HepG2 (cell line): ENCODE data around the gene TRPC3. TPM values are rescaled to one million over a fixed set of nuclear protein-coding genes. Genes with fewer than 3 reads are reported as not detected.
A peak's percentile ranks its signal among the peaks of the same experiment; 100 is the strongest.

ENCODE experiments used
- ATF5 ChIP-seq: sonication (generic); formaldehyde crosslinking; IDR thresholded peaks from 2 replicates; pipeline ENCODE4 v1.4.0; 2020; ENCODE audit warnings: mild to moderate bottlenecking, low read depth, missing genetic modification reagents
- CERS6 ChIP-seq: sonication (generic); formaldehyde crosslinking; IDR thresholded peaks from 2 replicates; pipeline ENCODE4 v1.5.0; 2020; ENCODE audit warnings: missing genetic modification reagents
- MEIS2 ChIP-seq: sonication (generic); formaldehyde crosslinking; IDR thresholded peaks from 2 replicates; pipeline ENCODE4 v1.9.0; 2021; ENCODE audit warnings: mild to moderate bottlenecking, missing genetic modification reagents
- NONO ChIP-seq, 2 experiments: fragments of 450-650 bp in 1 of 2; sonication (generic) in 1 of 2; formaldehyde crosslinking in 1 of 2; IDR thresholded peaks in 1 of 2; conservative IDR thresholded peaks in 1 of 2; 2 replicates each; pipeline versions ENCODE4 v1.6.1 to v1.8.0; 2017 to 2022; ENCODE audit warnings: mild to moderate bottlenecking in 1 of 2, missing genetic modification reagents in 1 of 2, moderate library complexity in 1 of 2
- NRL ChIP-seq: sonication (generic); formaldehyde crosslinking; IDR thresholded peaks from 2 replicates; pipeline ENCODE4 v1.5.0; 2020; ENCODE audit warnings: missing genetic modification reagents, mild to moderate bottlenecking, moderate library complexity, borderline replicate concordance
- SNAI1 ChIP-seq: sonication (generic); formaldehyde crosslinking; IDR thresholded peaks from 2 replicates; pipeline ENCODE4 v1.5.0; 2020; ENCODE audit warnings: mild to moderate bottlenecking, missing genetic modification reagents, borderline replicate concordance
- THRA ChIP-seq: sonication (generic); formaldehyde crosslinking; IDR thresholded peaks from 2 replicates; pipeline ENCODE4 v1.4.0; 2020; ENCODE audit warnings: missing genetic modification reagents, borderline replicate concordance
- ZFX ChIP-seq: sonication (generic); formaldehyde crosslinking; IDR thresholded peaks from 2 replicates; pipeline ENCODE4 v1.4.0; 2020; ENCODE audit warnings: mild to moderate bottlenecking, low read depth, missing genetic modification reagents, moderate library complexity
- ZNF260 ChIP-seq: sonication (generic); formaldehyde crosslinking; IDR thresholded peaks from 2 replicates; pipeline ENCODE4 v1.4.0; 2020; ENCODE audit warnings: missing genetic modification reagents, low read depth, mild to moderate bottlenecking, borderline replicate concordance
- ZNF280B ChIP-seq: sonication (generic); formaldehyde crosslinking; IDR thresholded peaks from 2 replicates; pipeline ENCODE4 v1.5.0; 2020; ENCODE audit warnings: missing genetic modification reagents, mild to moderate bottlenecking, borderline replicate concordance
- ZNF501 ChIP-seq: sonication (generic); formaldehyde crosslinking; IDR thresholded peaks from 2 replicates; pipeline ENCODE4 v1.5.1; 2020; ENCODE audit warnings: mild to moderate bottlenecking, moderate library complexity, missing genetic modification reagents
- ZNF512B ChIP-seq: sonication (generic); formaldehyde crosslinking; IDR thresholded peaks from 2 replicates; pipeline ENCODE4 v1.5.1; 2020; ENCODE audit warnings: missing genetic modification reagents, mild to moderate bottlenecking, borderline replicate concordance
- ZNF543 ChIP-seq: sonication (generic); formaldehyde crosslinking; IDR thresholded peaks from 2 replicates; pipeline ENCODE4 v1.4.0; 2020; ENCODE audit warnings: mild to moderate bottlenecking, missing genetic modification reagents
- ZNF652 ChIP-seq: IDR thresholded peaks from 2 replicates; pipeline ENCODE4 v1.6.1; 2016; ENCODE audit warnings: low read depth, borderline replicate concordance
- ZSCAN30 ChIP-seq: sonication (generic); formaldehyde crosslinking; IDR thresholded peaks from 2 replicates; pipeline ENCODE4 v1.5.0; 2020; ENCODE audit warnings: mild to moderate bottlenecking, missing genetic modification reagents
- ZXDC ChIP-seq: sonication (generic); formaldehyde crosslinking; IDR thresholded peaks from 2 replicates; pipeline ENCODE4 v1.5.0; 2020; ENCODE audit warnings: mild to moderate bottlenecking, missing genetic modification reagents
- polyA plus RNA-seq, 8 experiments: library from polyadenylated mRNA; depleted of rRNA in 3 of 8; stranded (reverse) in 7 of 8; unstranded in 1 of 8; fragments of >200 nt; fragmentation: Illumina TruSeq in 4 of 8; extraction: Trizol in 4 of 8; gene quantifications; 2 replicates each; pipeline versions ENCODE4 v1.2.1 to v1.2.3, GENCODE V29; 2011 to 2016; ENCODE audit warnings: low read depth in 4 of 8, missing spikeins in 1 of 8, mixed read lengths in 1 of 8; ENCODE audit not compliant: insufficient read depth in 1 of 8
- total RNA-seq, 5 experiments: library from RNA; depleted of rRNA; stranded (reverse); fragments of >200 nt; fragmentation: Illumina TruSeq; extraction: Trizol; gene quantifications; 2 replicates each; pipeline ENCODE4 v1.2.3, GENCODE V29; 2016; ENCODE audit warnings: low read depth in 1 of 5

The TRPC3 gene
- total and polyA plus RNA-seq, 2 of the 13 experiments (the other 11 are each of a cell fraction or from before 2014, with no cell fraction given) = not detected

- TF ChIP-seq ZXDC (CRISPR knock-in tag) = no peak; the same call in 1 of the 2 replicates
- TF ChIP-seq ZFX (CRISPR knock-in tag) = peak; percentile 84
- TF ChIP-seq THRA (CRISPR knock-in tag) = no peak
- TF ChIP-seq ZNF652 (CRISPR knock-in tag) = no peak
- TF ChIP-seq NONO (IDR thresholded peaks at IDR 0.05) = no peak
- TF ChIP-seq NONO (CRISPR knock-in tag; conservative IDR thresholded peaks at IDR 0.05) = peak; percentile 76
- TF ChIP-seq ZSCAN30 (CRISPR knock-in tag) = no peak
- no peak for TF ChIP-seq NRL
- TF ChIP-seq MEIS2 (CRISPR knock-in tag) = no peak
- TF ChIP-seq ZNF280B (CRISPR knock-in tag) = no peak
- 0 out of 2 replicates have a peak, but pooled peaks have one; percentile 61 for TF ChIP-seq ZNF543
- no peak for TF ChIP-seq ZNF260 (CRISPR knock-in tag)
- no peak for TF ChIP-seq CERS6
- no peak for TF ChIP-seq SNAI1 (CRISPR knock-in tag)
- TF ChIP-seq ATF5 (CRISPR knock-in tag) = no peak
- no peak for TF ChIP-seq ZNF512B (CRISPR knock-in tag)
- TF ChIP-seq ZNF501 (CRISPR knock-in tag) = peak; percentile 81
Measured at GRCh38 chr4:121869841-121870822, 81.7 kb downstream of the TRPC3 start, which contains the start of gene BBS7 (continued).
